ENCODE results near the gene SNED1.
"Not testable (repeated sequence)": the region's sequence is repeated elsewhere in the genome, so short reads cannot be mapped to it uniquely, and the experiment has no call there.

The SNED1 gene

DNA sequence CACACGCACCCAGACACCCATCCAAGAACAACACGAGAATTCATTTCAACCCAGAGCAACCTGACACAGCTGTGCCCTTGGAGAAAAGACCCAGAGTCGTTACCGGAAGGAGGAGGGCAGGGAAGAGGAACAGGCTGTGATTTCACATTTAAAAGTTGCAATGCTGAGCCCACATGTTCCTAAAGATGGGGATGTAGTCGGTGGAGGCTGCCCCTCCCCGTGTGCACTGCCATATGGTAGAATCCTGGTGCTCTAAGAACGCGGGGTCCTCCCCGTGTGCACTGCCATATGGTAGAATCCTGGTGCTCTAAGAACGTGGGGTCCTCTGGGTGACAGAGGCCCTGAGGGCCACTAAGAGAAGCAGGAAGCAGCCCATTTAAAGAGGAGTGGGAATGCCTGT lies 92.8 kb downstream of the SNED1 start:
- no peak for DNase-seq

- no peak for DNase-seq
These were observed 93.5 kb downstream of the SNED1 start for GRCh38 chr2:241091734-241092445.

- no peak for DNase-seq
These were observed 94.3 kb downstream of the SNED1 start for GRCh38 chr2:241092677-241093076.

DNA sequence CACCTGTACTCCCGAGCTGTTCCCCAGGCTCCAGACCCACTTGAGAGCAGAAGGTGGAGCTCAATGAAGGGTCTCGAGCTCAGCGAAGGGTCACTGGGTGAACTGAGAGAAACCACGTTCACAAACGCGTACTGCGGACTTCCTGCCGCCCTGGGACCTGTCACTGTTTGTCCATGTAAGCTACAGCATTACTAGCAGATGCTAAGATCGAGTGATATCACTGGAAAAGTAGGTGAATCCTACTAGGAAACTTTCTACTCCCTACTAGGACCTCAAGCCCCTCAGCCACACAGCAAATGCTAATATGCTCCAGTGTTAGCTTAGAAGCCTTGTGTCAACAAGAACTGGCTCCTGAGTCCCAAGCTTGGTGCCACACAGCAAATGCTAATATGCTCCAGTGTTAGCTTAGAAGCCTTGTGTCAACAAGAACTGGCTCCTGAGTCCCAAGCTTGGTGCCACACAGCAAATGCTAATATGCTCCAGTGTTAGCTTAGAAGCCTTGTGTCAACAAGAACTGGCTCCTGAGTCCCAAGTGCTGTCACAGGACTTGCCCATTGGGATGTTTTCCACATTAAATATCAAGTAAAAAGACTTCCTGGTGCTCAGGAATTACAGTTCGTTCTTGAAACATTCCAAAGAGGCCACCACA lies 94.8 kb downstream of the SNED1 start:
- not testable (repeated sequence) for DNase-seq

DNA sequence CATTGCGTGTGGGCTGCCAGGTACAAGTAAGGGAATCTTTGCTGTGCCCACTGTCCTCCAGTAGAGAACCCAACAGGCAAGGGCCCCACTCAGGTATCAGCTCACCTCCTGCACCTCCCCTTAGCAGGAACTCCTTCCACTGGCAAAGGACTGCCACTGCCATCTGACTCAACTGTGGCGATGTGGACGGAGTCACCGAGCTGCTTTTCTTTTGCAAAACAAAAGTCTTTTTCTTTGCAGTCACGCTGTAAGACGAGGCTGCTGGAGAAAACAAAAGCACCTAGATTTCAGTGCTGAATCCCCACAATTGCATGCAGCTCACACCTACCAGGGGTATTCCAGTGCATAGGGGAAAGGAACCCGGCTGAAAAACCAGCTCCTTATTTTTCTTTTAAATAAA lies 95.8 kb downstream of the SNED1 start:
- no peak for DNase-seq

- DNase-seq = no peak
These were observed 96.6 kb downstream of the SNED1 start for GRCh38 chr2:241094924-241095420.

- DNase-seq = no peak
These were observed 97.3 kb downstream of the SNED1 start for GRCh38 chr2:241095594-241096290.

DNA sequence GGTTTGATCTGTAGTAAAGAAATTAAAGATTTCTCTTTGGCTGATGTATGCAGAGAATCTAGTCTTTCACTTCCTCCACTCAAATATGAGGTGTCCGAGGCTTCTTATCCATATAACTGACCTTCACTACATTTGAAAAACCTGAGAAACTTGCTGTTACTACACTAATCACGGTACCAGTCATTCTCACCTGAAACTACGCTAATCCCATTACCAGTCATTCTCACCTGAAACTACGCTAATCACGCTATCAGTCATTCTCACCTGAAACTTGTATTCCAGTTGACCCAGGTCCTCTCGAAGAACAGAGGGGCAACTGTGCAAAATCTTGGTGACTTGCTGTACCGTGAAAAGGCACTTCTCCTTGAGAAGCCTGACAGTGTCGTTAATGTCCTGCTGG lies 98.6 kb downstream of the SNED1 start:
- no peak for DNase-seq

DNA sequence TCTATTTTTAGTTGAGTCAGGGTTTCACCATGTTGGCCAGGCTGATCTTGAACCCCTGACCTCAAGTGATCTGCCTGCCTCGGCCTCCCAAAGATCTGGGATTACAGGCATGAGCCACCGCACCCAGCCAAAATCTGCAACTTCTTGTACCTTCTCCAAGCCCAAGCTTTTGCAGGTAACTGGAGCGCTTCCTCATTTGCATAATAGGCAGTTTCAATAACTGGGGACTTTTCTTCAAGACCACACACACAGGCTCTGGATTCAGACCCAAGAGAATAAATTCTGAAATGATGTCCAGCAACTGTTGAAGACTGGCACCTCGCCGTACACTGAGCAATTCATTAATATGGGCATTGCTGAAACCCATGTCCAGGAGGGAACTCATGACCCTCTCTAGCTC lies 100.8 kb downstream of the SNED1 start:
- no peak for DNase-seq

GRCh38 chr2:241102239-241102803 lies 103.9 kb downstream of the SNED1 start, which contains the start of gene MTERF4:
MTERF4 (minus strand) TSS chr2:241102287; CDS start chr2:241102273, 14 bp downstream.
- peak; percentile 57 to 75 for DNase-seq

GRCh38 chr2:241103176-241103595 lies 104.8 kb downstream of the SNED1 start:
- DNase-seq = no peak

DNA sequence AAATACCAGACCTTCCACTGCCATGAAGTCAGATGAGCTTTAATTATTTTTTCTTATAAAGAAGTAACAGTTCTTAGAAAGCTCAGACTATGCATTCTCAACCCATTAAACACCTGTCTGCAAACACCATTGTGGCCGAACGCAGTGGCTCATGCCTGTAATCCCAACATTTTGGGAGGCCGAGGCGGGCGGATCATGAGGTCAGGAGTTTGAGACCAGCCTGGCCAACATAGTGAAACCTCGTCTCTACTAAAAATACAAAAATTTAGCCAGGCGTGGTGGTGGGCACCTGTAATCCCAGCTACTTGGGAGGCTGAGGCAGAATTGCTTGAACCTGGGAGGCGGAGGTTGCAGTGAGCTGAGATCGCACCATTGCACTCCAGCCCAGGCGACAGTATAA lies 106.2 kb downstream of the SNED1 start:
- DNase-seq = not testable (repeated sequence)

DNA sequence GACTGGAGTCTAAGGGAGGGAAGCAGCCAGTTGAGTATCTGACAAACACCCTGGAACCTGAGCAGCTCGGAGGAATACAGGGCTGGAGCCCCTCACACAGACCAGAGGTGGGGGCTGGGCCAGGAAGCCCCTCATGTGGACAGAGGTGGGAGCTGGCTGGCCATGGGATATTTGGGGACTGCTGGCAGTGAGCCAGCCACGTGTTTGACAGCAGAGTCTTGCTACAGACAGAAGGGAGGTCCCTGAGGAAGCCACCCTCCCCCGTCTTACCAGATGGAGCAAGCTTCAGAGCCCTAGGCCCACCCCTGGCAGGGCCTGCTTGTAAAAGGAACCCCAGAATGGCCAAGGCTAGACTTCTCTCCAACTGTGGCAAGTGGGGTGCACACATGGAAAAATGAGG lies 107.2 kb downstream of the SNED1 start:
- DNase-seq = no peak

DNA sequence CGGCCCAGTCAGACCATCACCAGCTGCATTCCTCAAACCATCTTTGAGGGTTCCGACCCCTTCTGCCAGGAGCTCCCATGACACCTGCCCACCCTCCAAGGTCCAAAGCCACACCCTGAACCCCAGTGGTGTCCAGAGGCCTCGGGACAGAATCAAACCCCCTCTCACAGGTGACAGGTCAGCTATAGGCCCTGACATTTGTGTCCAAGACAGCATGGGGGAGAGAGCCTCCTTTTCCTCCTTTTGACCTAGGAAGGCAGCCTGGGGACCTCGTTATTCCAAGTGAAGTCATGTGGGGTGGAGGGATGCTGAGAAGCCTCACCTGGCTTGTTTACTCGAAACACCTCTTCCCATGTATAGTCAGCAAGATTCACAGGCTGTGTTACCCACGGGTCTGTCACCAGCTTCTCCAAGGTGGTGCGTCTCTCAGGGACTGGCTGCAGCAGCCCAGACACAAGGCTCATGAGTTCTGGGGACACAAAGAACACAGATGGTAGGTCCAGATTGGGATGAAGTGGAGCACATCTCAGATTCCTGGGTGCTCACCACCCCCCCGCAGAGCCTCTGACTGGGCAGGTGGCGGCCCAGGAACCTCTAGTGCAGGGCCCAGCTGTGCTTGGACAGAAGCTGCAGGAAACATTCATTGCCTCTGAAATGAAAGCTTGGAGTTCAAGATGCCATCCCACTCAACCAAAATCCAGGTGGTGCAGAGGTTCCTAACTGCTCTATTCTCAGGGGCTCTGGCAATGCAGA lies 108.8 kb downstream of the SNED1 start:
- DNase-seq = no peak

DNA sequence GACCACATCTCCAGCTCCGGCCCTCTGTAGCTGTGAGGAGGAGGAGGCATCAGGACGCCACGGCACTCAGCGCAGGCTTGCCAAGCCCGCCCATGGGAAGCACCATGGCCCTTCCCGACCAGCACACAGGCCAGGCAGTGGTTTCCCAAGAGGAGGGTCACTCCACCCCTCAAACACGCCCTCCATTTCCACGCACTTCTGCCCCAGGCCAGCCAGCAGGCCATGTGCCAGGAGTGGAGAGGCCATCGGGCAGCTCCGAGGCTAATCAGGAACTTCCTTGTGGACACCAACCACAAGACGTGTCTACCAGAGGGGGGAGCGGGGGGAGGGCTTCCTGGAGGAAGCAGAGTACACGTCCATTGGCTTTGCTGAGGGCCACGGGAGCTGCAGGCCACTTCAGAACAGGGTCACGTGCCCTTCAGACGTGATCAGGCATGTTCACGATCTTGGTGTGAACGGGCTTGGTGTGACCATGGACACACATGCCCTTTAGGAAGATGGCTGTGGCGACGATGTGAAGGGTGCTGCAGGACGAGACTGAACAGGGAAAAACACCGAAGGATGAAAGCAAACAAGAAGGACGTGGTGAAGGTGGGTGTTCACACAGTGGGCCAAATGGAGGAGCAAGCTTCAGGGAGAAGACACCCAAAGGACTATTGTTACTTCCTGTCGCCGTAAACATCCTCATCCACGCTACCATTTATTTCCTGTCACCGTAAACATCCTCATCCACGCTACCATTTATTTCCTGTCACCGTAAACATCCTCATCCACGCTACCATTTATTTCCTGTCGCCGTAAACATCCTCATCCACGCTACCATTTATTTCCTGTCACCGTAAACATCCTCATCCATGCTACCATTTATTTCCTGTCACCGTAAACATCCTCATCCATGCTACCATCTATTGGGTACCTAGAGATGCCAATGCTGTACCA lies 110.1 kb downstream of the SNED1 start:
- DNase-seq = no peak

DNA sequence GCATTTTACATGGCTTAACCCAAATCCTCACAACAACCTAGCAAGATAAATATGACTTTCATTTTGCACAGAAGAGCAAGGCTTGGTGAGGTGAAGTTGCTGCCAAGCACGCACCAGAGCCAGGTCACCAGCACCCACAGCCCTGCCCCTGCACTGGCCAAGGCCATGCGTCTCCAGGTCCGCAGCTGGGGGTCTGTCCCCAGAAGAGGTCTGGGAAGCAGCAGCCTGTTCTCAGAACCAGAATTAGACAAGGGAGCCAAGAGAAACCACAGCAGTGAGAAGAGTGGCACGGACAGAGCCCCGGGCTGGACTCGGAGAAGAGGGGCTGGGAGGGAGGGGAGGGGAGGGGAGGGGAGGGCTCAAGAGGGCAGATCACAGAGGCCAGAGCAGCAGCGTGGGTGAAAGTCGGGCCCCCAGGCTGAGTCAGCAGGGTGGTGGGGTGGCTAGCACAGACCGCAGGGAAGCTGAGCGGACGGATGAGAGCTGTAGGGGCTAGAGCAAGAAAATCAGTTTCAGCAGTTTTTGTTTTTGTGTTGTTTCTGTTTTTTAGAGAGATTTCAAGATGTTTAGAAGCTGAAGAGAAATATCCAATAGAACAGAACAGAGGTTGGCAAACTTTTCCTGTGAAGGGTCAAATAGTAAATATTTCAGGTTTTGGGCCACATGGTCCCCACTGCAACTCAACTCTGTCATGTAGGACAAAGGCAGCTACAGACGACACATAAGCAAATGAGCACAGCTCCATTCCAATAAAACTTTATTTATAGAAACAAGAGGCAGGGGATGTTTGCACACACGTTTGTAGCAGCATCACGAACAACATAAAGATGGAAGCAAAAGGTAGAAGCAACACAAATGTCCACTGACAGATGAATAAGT lies 111.0 kb downstream of the SNED1 start:
- DNase-seq = no peak

DNA sequence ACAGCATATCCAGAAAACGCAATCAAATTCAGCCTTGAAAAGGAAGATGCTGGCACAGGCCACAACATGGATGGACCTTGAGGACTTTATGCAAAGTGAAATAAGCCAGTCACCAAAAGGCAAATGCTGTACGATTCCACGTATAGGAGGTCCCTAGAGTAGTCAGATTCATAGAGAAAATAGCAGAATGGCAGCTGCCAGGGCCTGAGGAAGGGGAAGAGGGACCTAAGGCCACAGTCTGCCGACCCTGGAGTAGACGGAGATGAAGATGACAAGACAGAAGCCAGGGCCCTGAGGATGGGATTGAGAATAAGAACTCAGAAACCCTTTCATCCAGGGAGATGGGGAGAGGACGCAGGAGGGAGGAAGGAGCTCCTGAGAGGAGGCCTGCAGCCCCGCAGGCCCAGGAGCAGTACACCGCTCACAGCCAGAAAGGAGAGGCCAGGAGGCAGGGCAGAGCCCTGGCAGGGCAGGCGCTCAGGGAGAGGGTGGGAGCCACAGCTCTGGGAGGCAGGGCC lies 111.7 kb downstream of the SNED1 start:
- DNase-seq = no peak

GRCh38 chr2:241110607-241111439 lies 112.4 kb downstream of the SNED1 start:
- no peak for DNase-seq

DNA sequence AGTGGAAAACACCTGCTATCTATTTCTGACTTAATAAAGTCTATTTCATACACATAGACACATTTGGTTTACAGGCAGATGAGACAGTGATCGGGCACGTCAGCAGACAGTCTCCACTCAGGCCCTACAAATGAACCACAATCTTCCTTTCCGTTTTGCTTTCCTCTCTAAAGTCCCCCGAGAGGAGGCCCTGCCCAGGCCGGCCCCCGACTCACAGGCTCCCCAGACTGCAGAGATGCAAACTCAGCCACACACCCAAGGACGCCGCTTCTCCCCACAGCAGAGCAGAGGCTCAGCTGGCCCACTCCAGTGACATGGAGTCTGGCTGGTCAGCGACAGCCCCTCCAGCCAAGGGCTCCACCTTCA lies 113.0 kb downstream of the SNED1 start:
- DNase-seq = no peak

Data from bone marrow (tissue), 2 donors.